ENCODE data around the gene KCNG4.

Gene KCNG4

DNA sequence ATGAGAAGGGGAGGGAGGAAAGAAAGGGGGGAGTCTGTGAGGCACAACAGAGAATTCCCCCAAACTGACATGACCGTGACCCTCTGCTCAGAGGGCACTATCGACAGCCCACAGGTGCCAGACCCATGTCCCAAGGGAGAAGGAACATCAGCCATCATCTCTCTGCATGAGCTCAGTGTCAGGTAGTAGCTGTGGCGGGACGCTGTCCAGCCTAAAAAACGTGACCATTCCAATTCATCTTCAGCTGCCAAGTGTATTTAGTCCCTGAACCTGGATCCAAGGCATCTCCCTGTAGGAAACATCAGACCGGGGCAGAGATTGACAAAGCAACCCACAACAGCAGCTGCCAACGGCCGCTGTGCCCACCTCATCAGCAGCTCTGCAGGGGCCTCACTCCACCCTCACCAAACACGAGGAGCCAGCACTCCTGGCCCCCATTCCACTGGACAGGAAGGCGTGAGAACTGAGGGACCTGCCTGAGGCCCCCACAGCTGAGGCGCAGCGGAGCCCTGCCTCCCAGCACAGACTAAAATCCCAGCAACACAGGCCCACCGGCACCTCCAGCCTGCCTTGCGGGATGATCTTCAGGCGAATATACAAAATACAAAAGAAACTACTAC lies 61.6 kb downstream of the KCNG4 start:
- H3K4me3 ChIP-seq (ENCODE audit: low read depth, low read length), result no peak overlapping the region
- TF ChIP-seq, protein P1, sequence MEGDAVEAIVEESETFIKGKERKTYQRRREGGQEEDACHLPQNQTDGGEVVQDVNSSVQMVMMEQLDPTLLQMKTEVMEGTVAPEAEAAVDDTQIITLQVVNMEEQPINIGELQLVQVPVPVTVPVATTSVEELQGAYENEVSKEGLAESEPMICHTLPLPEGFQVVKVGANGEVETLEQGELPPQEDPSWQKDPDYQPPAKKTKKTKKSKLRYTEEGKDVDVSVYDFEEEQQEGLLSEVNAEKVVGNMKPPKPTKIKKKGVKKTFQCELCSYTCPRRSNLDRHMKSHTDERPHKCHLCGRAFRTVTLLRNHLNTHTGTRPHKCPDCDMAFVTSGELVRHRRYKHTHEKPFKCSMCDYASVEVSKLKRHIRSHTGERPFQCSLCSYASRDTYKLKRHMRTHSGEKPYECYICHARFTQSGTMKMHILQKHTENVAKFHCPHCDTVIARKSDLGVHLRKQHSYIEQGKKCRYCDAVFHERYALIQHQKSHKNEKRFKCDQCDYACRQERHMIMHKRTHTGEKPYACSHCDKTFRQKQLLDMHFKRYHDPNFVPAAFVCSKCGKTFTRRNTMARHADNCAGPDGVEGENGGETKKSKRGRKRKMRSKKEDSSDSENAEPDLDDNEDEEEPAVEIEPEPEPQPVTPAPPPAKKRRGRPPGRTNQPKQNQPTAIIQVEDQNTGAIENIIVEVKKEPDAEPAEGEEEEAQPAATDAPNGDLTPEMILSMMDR (IDR thresholded peaks at IDR 0.05; ENCODE audit: insufficient read depth, low read depth, low read length, missing control alignments), result no peak
- DNase-seq (ENCODE audit: low read depth), result no peak

DNA sequence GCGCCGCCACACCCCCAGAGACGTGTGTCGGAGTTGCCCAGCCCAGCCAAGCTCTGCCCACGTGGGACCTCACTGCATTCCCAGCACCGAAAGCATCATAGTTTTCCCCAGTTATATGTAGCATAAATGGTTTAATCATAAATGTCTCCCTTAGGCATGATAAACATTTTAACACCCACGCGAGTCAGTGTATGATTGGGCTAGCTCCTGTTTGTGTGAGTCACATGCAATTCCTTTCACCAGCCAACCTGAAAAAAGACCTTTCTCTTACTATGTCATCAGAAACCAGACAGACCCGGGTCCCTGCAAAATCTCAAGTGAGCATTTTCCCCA lies 62.1 kb downstream of the KCNG4 start:
- TF ChIP-seq, protein P1 (IDR thresholded peaks at IDR 0.05; ENCODE audit: insufficient read depth, low read depth, low read length, missing control alignments), result no peak
- no peak overlapping the region for H3K4me3 ChIP-seq (ENCODE audit: low read depth, low read length)
- no peak for DNase-seq (ENCODE audit: low read depth)

DNA sequence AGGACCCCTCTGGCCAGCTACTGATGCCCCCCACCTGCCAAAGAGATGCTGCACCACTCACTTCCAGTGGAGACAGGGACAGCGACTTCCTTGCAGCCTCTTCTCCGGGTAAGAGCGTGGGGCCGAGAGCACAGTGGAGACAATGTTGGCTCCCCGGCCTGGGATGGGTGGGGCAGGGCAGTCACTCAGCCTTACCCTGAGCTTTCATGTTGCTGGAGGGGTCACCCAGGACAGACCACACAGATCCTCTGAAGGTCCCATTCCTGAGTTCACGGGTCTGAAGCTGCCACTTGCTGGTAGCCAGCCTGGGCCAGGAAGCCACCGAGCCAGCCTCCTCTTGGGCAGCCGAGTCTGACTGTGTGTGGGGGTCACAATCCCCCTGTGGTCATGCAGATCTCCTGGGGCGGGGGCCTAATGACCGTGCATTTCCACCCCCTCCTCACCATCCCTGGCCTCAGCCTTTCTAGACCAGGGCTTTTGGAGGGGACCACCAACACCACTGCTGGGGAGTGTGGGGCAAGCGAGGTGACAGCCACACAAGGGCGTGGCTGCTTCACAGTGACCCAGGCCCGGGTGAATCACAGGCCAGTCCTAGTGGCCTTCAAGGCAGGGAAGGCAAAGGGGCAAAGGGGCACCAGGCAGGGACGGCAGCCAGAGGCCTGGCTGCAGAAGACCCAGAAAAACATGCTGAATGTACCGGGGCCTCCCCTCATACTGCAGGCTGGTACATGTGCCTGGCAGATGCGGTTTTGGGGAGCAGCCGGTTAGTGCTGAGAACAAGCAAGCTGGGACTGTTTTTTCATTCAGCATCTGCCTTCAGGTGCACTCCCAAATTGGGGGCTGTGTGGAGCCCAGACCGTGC lies 63.4 kb downstream of the KCNG4 start:
- H3K4me3 ChIP-seq (ENCODE audit: low read depth, low read length), result no peak overlapping the region
- TF ChIP-seq, protein P1 (IDR thresholded peaks at IDR 0.05; ENCODE audit: insufficient read depth, low read depth, low read length, missing control alignments), result no peak
- no peak for DNase-seq (ENCODE audit: low read depth)

DNA sequence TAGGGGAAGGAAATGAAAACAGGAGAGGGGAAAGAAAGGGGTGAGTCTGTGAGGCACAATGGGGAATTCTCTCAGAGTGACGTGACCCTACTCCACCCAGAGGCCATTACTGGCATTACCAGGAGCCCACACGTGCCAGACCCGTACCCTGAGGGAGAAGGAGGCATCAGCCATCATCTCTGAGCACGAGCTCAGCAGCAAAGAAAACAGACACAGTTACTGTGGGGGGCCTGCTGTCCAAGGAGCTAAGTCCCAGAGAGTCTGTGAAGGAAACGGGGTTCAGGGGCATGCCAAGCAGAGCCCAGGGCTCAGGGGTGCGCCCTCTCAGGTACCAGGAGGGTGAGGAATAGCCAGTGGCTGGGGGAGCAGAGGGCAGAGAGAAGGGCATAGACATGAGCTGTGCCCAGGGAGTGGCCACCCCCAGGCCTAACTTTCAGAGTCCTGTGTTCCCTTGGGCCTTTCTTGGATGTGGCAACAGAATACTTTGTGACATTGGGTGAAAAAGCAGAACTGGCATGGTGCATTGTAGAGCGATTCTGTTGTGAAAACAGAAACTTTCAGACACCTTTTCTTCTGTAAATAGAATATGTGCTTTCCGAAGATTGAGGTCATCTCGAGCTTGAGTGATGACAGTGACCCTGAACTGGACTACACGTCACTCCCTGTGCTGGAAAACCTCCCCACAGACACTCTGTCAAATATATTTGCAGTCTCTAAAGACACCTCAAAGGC lies 64.3 kb downstream of the KCNG4 start:
- peak; percentile 69 for DNase-seq (ENCODE audit: low read depth)
- no peak overlapping the region for H3K4me3 ChIP-seq (ENCODE audit: low read depth, low read length)

DNA sequence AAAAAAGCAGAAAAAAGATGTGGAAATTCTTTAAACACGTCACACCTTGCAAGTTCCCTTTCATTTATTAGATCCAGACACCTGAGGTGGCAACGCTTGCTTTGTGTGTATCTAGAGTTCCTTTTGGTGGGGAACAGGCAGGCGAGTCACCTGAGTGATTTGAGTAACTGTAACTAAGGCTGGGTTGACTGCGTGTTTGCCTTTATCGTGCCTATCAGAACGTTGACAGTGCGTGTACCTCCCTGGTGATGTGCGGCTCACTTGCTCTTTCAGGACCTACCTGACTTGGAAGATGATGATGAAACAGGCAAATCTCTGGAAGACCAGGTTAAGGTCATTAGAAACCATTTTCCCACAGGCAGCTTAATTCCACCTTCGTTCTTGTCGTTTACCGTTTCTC lies 65.4 kb downstream of the KCNG4 start:
- TF ChIP-seq, protein P1 (IDR thresholded peaks at IDR 0.05; ENCODE audit: insufficient read depth, low read depth, low read length, missing control alignments), result no peak
- H3K4me3 ChIP-seq (ENCODE audit: low read depth, low read length), result no peak overlapping the region
- no peak for DNase-seq (ENCODE audit: low read depth)

More for the DNA sequence above, 64.3 kb downstream of the KCNG4 start:
- TF ChIP-seq, protein P1 (IDR thresholded peaks at IDR 0.05; ENCODE audit: insufficient read depth, low read depth, low read length, missing control alignments), result peak; percentile 67

DNA sequence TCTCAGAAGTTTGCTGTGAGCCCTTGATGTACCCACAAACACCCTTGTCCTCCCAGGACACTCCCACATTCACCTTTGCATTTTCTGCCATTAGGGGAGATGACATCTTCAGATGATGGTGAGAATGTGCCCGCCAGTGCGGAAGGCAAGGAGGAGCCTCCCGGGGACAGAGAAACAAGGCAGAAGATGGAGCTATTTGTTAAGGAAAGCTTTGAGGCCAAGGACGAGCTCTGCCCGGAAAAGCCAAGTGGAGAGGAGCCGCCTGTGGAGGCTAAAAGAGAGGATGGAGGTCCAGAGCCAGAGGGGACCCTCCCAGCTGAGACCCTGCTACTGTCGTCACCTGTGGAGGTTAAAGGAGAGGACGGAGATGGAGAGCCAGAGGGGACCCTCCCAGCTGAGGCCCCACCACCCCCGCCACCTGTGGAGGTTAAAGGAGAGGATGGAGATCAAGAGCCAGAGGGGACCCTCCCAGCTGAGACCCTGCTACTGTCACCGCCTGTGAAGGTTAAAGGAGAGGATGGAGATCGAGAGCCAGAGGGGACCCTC lies 70.0 kb downstream of the KCNG4 start:
- H3K4me3 ChIP-seq (ENCODE audit: low read depth, low read length), result no peak overlapping the region
- no peak for DNase-seq (ENCODE audit: low read depth)
- TF ChIP-seq, protein P1 (IDR thresholded peaks at IDR 0.05; ENCODE audit: insufficient read depth, low read depth, low read length, missing control alignments), result no peak

Measured in GM12865 (cell line).